GM21423 (cell line): ENCODE measurements around the gene RGS14.
"Not testable (repeated sequence)": the region's sequence is repeated elsewhere in the genome, so short reads cannot be mapped to it uniquely, and the experiment has no call there.

Experiments
- ATAC-seq: cut with Tn5 transposase; IDR thresholded peaks from one replicate; pipeline ENCODE4 v1.9.1; 2021; ENCODE audit warnings: mild to moderate bottlenecking, moderate library complexity; ENCODE audit not compliant: unreplicated experiment

Gene RGS14

GRCh38 chr5:177327539-177328522, 29.9 kb upstream of the RGS14 start:
- no peak for ATAC-seq

DNA sequence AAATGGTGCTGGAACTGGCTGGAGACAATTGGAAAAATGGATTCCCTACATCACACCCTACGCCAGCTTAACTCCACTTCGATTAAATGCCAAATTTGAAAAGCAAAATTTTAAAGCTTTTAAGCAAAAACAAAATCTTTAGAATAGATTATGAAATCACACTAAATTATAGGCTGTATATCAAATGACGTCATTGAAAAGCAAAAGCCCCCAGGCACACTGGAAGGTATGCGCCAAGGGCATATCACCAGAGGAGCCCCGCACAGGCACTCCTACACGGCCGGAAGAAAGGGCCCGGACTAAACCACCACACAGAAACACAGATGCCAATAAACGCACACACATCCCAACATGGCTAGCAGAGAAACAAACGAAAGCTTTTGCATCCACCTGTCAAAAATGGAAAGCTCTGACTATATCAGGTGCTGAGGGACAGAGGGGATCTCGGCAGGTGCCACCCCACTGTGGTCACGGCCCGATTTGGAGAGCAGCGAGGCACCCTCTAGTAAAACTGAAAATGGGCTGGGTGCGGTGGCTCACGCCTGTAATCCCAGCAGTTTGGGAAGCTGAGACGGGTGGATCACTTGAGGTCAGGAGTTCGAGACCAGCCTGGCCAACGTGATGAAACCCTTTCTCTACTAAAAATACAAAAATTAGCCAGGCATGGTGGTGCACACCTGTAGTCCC, 29.0 kb upstream of the RGS14 start:
- ATAC-seq, result no peak

- no peak for ATAC-seq
These were observed 27.8 kb upstream of the RGS14 start for GRCh38 chr5:177329883-177330282.

GRCh38 chr5:177330991-177331842, 26.5 kb upstream of the RGS14 start:
- ATAC-seq, result no peak

DNA sequence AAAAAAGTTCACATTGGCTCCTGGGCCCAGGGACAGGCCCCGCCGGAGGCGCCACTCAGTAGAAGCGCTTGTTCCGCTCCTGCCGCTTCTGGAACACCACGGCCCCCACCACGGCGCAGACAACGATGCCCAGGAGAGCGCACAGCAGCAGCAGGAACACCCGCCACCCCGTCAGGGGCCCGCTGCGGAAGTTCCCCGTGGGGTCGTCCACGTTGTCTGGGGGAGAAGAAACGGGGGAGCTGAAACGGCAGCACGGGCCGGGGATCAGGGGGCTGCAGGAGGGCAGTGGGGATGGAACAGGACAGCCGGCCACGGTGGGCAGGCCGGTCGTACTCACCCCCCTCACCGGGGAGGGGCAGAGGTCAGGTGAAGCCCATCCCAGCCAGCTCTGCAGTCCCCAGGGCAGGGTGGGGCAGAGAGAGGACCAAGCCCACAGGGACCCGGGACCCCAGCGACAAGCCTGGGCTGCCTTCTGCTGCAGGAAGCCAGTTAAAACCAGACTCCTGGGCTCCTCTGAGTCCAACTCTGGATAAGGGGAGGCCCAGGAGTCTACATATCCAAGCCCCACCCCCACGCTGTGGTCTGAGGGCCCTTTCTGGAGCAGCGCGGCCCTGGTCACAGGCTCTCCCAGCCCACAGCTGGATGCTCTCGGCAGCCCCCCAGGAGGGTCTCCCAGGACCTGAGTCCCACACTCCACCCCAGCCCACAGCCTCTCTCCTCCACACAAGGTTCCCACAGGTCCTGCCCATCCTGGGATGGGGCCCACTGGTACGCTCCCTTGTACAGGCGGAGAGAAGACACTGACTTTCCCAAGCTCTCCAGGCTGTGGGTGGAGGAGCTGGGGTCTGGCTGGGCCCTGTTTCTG, 25.5 kb upstream of the RGS14 start:
- no peak for ATAC-seq

DNA sequence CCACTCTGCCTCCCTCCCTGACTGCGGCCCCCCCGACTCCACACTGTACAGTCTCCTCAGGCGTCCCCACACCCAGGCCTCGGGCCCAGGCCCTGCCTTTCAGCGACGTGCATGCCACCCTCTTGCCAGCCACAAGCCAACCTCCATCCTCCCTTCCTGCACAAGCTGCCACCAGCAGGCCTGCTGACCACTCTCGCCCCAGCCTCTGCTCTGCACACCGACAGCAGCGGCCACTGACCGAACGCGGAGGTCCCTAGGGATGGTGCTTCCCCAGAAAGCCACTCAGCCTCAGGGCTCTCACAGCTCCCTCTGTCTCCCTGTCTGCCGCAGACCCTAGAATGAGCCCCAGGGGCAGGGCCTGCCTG, 24.8 kb upstream of the RGS14 start:
- no peak for ATAC-seq

DNA sequence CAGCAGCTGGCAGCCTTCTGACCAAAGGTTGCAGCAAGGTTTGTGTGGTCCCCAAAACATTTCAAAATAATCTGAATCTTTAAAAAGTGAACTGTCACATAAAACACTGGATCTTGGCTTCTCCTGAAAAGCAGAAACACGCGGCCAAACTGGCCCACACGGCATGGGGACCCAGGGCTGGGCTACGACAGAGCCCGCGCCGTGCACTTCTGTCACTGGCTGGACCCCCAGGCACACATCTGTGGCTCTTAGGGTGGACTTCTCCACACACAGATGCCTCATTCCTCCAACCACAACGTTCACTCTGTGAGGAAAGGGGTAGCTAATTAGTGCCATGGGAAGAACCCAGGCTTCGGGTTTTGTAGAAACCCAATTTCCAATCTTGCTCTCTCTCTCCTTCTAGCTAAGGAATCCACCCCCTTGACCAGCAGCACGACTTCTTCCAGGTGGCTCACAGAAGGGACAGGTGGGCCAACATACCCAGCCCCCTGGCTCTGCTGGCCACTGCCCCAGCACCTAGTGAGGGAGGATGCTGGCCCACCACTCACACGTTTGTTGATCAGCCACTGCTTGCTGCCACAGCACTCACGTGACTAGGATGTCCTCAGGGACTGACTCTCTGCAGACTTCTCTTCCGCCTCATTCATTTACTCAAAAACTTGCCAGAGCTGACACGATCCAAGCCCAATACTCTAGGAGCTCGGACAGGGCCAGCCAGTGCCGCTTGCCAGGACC, 24.1 kb upstream of the RGS14 start:
- no peak for ATAC-seq

- ATAC-seq, result no peak
These were observed 23.6 kb upstream of the RGS14 start for GRCh38 chr5:177334155-177334551.

DNA sequence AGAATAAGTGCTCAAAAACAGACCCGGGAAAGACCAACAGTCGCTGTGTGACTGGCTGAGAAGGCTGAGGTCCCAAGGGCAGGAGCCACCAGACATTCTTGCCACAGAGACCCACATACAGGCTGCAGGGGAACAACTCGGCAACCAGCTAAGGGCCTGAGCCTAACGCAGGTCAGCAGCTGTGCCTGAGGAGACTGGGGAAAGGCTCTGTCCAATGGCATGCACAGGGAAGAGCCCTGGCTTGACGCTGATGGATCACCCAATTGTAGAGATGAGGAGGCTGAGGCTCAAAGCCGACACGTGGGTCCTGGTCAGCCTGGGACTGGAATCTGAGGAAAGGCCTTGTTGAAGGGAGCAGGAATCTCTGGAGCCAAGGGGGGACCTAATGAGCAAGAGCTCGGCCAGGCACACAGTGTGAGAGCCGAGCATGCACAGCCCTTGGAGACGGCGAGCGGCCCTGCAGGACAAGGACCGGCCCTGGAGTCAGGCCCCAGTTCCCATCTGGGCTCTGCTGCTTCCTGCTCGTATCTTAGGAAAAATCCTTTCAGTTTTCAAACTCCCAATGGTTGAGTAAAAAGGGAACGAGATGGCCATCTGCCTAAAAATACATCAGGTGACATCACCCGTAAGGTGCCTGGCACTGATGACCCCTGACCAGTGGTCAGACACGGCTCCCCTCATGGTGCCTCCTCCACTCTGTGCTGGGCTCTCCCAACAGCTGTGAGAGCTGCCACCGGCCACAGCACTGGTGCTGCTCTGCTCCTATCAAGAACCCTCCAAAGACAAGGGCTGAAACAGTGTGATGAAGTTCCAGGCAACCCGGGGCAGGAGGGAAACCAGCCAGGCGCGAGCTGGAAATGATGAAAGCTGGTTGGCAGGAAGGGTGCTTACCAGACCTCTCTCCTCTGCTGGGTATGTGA, 22.7 kb upstream of the RGS14 start:
- no peak for ATAC-seq

DNA sequence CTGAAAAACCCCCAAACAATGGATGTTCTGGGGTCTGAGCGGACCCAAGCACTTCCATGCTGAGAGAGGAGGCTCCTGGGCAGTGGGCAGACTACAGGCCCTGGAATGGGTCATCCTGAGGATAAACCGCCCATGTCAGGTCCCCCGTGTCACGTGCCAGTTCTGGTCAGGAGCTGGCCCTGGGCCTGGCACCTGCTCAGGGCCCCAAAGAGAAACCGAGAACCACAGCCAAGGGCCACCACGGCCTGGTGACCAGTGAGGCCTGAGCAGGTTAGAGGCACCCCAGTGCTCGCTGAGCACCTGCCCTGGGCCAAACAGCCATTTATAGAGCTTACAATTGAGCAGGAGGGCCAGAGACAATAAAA, 22.0 kb upstream of the RGS14 start:
- no peak for ATAC-seq

DNA sequence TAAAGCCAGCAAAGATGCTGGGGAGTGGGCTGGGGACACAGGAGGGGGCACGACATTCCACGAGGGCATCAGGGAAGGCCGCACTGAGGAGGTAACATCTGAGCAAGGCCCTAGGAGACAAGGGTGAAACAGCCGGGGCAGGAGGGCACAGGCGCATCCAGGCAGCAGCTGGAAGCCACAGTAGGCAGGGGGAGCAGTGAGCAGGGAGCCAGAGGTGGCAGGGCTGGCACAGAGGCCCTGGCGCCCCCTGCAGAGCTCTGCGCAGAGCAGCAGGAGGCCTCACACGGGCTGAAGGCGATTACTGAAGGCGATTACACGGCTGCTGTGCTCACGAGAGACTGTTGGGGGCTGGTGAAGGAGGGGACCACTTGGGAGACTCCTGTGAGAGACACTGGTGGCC, 21.6 kb upstream of the RGS14 start:
- no peak for ATAC-seq

- ATAC-seq, result no peak
These were observed 20.9 kb upstream of the RGS14 start for GRCh38 chr5:177336603-177337494.

GRCh38 chr5:177338251-177339106, 19.2 kb upstream of the RGS14 start:
- ATAC-seq, result no peak

- no peak for ATAC-seq
These were observed 18.6 kb upstream of the RGS14 start for GRCh38 chr5:177339107-177339638.

DNA sequence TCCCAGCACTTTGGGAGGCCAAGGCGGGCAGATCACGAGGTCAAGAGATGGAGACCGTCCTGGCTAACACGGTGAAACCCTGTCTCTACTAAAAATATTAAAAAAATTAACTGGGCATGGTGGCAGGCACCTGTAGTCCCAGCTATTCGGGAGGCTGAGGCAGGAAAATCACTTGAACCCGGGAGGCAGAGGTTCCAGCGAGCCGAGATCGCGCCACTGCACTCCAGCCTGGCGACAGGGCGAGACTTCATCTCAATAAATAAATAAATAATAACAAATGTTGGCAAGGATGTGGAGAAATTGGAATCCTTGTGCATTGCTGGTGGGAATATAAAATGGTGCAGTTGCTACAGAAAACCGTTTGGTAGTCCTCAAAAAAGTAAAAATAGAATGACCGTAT, 14.7 kb upstream of the RGS14 start:
- not testable (repeated sequence) for ATAC-seq

DNA sequence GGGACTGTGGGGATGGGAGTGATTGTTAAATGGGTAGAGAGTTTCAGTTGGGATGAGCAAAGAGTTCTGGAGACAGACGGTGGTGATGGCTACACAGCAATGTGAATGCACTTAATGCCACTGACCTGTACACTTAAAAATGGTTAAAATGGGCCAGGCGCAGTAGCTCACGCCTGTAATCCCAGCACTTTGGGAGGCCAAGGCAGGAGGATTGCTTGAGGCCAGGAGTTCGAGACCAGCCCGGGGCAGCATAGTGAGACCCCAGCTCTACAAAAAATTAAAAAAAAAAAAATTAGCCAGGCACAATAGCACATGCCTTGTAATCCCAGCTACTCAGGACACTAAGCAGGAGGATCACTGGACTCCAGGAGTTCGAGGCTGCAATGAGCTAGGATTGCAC, 13.9 kb upstream of the RGS14 start:
- no peak for ATAC-seq
